Mesothelial cell of epicardium (in vitro differentiated cells): Measurements from ENCODE around the gene KRTAP10-6. TPM values are rescaled to one million over a fixed set of nuclear protein-coding genes. Genes with fewer than 3 reads are reported as not detected.
"Not testable (repeated sequence)": the region's sequence is repeated elsewhere in the genome, so short reads cannot be mapped to it uniquely, and the experiment has no call there.

ENCODE experiments used
- DNase-seq, 2 experiments: peaks; one replicate each; pipeline ENCODE4 v3.0.0; 2021; ENCODE audit warnings: low spot score in 2 of 2; ENCODE audit not compliant: unreplicated experiment in 2 of 2
- H3K27ac Mint-ChIP-seq: 2 replicates; pipeline ENCODE4 v1.8.0; 2021; ENCODE audit warnings: mixed read lengths
- H3K27me3 Mint-ChIP-seq: 2 replicates; pipeline ENCODE4 v1.8.0; 2021; ENCODE audit warnings: low read depth, mixed read lengths
- H3K36me3 Mint-ChIP-seq: 2 replicates; pipeline ENCODE4 v1.8.0; 2021; ENCODE audit warnings: mixed read lengths
- H3K4me1 Mint-ChIP-seq: 2 replicates; pipeline ENCODE4 v1.8.0; 2021; ENCODE audit warnings: mixed read lengths
- H3K4me3 Mint-ChIP-seq: 2 replicates; pipeline ENCODE4 v1.8.0; 2021; ENCODE audit warnings: mild to moderate bottlenecking, moderate library complexity, mixed read lengths
- H3K9me3 Mint-ChIP-seq: 2 replicates; pipeline ENCODE4 v1.8.0; 2021; ENCODE audit warnings: mixed read lengths
- total RNA-seq: library from RNA; stranded (reverse); gene quantifications from 3 replicates; pipeline ENCODE4 v1.2.1, GENCODE V29; 2021
- TF ChIP-seq, protein P1 (sequence below): fragments of 200-600 bp; sonication (generic); IDR thresholded peaks from one replicate; pipeline ENCODE4 v1.5.0; 2021; ENCODE audit warnings: antibody characterized with exemption; ENCODE audit not compliant: unreplicated experiment

The KRTAP10-6 gene
- total RNA-seq, 1 donor from 2014 or later, result not detected

DNA sequence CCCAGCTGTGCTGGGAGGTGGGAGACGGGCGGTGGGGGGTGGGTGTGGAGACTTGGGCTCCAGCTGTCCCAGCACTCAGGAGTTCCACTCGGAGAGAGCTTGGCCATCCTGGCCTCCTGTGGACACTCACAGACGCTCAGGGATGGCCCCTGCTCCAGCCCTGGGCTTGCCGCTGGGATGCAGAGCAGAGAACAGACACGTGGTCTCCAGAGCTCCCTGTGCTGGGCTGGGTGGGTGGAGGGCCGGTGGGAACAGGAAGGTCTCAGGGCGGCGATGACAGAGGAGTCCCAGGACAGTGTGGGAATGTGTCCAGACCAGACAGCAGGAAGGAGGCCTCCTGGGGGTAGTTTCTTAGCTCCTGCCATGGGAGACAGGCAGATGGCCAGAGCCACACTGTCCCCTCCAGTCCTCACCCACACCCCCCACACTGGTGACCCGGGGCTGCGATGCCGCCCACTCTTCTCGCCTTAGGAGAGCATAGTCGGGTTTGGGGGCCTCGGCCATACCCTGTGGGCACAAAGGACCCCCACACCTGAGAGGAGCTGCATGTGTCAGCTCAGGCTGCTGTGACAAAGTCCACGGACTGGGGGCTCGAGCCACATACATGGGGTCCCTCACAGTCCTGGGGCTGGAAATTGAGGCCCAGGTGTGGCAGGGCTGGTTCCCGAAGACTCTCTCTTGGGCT lies 36.5 kb upstream of the KRTAP10-6 start:
- DNase-seq, result no peak
- Mint-ChIP-seq H3K4me1 (no peaks in the 10 kb centered on the region), H3K36me3 (no peaks in the 10 kb centered on the region), H3K27ac (no peak overlapping the region), H3K9me3 (peaks cover 45% of the 10 kb centered on the region), H3K27me3 (no peaks in the 10 kb centered on the region), H3K4me3 (no peak overlapping the region)
- TF ChIP-seq, protein P1, sequence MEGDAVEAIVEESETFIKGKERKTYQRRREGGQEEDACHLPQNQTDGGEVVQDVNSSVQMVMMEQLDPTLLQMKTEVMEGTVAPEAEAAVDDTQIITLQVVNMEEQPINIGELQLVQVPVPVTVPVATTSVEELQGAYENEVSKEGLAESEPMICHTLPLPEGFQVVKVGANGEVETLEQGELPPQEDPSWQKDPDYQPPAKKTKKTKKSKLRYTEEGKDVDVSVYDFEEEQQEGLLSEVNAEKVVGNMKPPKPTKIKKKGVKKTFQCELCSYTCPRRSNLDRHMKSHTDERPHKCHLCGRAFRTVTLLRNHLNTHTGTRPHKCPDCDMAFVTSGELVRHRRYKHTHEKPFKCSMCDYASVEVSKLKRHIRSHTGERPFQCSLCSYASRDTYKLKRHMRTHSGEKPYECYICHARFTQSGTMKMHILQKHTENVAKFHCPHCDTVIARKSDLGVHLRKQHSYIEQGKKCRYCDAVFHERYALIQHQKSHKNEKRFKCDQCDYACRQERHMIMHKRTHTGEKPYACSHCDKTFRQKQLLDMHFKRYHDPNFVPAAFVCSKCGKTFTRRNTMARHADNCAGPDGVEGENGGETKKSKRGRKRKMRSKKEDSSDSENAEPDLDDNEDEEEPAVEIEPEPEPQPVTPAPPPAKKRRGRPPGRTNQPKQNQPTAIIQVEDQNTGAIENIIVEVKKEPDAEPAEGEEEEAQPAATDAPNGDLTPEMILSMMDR, result no peak

DNA sequence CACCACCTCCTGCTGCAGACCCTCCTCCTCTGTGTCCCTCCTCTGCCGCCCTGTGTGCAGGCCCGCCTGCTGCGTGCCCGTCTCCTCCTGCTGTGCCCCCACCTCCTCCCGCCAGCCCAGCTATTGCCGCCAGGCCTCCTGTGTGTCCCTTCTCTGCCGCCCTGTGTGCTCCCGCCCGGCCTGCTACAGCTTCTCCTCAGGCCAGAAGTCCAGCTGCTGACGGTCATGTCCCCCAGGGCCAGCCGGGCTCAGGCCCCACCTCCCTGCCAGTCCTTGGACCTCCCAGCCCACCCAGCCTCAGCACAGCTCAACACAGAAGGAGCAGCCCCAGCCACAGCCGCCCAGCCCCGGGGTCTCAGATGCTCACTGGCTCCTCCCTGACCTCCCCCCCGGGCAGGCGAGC lies 35.5 kb upstream of the KRTAP10-6 start:
- not testable (repeated sequence) for DNase-seq, H3K4me3 Mint-ChIP-seq, H3K36me3 Mint-ChIP-seq, H3K27me3 Mint-ChIP-seq, H3K27ac Mint-ChIP-seq, H3K4me1 Mint-ChIP-seq
- peaks cover 45% of the 10 kb centered on the region for H3K9me3 Mint-ChIP-seq

DNA sequence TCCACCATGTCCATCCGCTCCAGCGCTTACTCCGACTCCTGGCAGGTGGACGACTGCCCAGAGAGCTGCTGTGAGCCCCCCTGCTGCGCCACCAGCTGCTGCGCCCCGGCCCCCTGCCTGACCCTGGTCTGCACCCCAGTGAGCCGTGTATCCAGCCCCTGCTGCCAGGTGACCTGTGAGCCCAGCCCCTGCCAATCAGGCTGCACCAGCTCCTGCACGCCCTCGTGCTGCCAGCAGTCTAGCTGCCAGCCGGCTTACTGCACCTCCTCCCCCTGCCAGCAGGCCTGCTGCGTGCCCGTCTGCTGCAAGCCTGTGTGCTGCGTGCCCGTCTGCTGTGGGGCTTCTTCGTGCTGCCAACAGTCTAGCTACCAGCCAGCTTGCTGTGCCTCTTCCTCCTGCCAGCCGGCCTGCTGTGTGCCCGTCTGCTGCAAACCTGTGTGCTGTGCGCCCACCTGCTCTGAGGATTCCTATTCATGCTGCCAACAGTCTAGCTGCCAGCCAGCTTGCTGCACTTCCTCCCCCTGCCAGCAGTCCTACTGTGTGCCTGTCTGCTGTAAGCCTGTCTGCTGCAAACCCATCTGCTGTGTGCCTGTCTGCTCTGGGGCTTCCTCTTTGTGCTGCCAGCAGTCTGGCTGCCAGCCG lies 35.0 kb upstream of the KRTAP10-6 start:
- not testable (repeated sequence) for H3K4me3 Mint-ChIP-seq, DNase-seq, H3K27ac Mint-ChIP-seq, H3K4me1 Mint-ChIP-seq, H3K27me3 Mint-ChIP-seq, H3K36me3 Mint-ChIP-seq
- H3K9me3 Mint-ChIP-seq, result peaks cover 50% of the 10 kb centered on the region

DNA sequence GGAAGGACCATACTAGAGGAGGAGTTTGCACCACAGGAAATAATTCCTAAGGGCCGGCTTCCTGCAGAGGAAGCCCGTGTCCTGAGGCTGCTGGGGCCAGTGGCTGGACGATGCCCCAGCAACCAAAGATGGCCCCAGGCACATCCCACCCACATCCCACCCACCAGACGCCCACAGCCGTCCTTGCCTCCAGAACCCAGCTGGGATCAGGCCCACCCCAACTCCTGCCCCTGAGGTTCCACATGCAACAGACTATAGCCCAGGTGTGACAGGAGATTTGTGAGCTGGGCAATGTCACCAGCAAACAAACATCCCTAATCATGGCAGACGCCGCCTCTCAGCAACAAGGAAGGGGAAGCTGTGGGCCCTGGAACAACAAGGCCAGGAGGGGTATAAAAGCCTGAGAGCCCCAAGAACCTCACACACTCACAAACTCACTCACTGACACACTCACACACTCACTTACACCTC lies 34.4 kb upstream of the KRTAP10-6 start, which contains the start of gene KRTAP10-9:
KRTAP10-9 (plus strand) TSS at position 421 of the 471 bp plus-strand sequence. CDS start 79 bp downstream, outside the sequence.
- Mint-ChIP-seq H3K27ac (no peak within 1 kb of the TSS), H3K27me3 (no peaks in the 10 kb centered on the region), H3K4me3 (no peak within 1 kb of the TSS), H3K36me3 (no peaks in the 10 kb centered on the region), H3K9me3 (peaks cover 47% of the 10 kb centered on the region), H3K4me1 (no peaks in the 10 kb centered on the region)
- DNase-seq, result no peak
- TF ChIP-seq, protein P1, result no peak

DNA sequence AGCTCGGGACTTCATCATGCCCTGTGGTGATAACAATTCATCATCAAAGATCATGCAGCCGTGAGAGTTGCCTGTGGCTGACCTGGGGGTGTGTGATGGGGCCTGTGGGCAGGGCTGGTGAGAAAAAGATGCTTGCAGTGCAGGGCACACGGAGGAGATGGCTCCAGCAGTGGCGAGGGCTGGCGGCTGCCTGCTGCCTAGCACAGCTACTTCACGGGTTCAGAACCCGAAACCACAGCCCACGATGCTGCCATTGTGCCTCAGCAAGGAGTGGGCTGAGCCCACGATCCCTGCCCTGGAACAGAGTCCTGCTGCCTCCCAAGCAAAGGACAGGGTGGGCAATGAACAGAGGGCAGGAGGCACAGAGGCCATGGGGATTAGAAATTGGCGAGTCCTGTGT lies 34.0 kb upstream of the KRTAP10-6 start:
- H3K4me3 Mint-ChIP-seq, result no peak overlapping the region
- TF ChIP-seq, protein P1, result no peak
- H3K4me1 Mint-ChIP-seq, result no peaks in the 10 kb centered on the region
- no peaks in the 10 kb centered on the region for H3K36me3 Mint-ChIP-seq
- peaks cover 43% of the 10 kb centered on the region for H3K9me3 Mint-ChIP-seq
- DNase-seq, result no peak
- H3K27me3 Mint-ChIP-seq, result no peaks in the 10 kb centered on the region
- no peak overlapping the region for H3K27ac Mint-ChIP-seq

DNA sequence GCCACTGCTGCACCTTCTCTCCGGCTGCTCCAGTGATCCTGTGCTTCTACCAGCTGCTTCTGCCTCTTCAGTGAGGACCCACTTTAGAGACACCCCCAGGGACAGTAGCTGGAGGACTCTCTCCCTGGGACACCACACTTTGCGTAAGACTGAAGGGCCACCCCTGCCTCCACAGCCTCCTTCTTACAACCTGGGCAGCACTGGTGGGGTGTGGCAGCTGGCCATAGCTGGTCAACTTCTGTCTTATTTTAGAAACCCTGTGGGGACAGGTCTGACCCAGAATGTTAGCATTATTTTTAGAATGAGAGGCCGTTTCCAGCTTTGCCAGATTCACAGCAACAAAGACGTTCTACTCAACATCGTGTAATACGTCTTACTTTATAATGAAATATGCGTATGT lies 33.5 kb upstream of the KRTAP10-6 start:
- TF ChIP-seq, protein P1, result no peak
- Mint-ChIP-seq H3K4me1 (no peaks in the 10 kb centered on the region), H3K9me3 (peaks cover 40% of the 10 kb centered on the region), H3K36me3 (no peaks in the 10 kb centered on the region), H3K4me3 (no peak overlapping the region), H3K27me3 (no peaks in the 10 kb centered on the region), H3K27ac (no peak overlapping the region)
- DNase-seq, result no peak
